ENCODE measurements around the gene MCC.

DNA sequence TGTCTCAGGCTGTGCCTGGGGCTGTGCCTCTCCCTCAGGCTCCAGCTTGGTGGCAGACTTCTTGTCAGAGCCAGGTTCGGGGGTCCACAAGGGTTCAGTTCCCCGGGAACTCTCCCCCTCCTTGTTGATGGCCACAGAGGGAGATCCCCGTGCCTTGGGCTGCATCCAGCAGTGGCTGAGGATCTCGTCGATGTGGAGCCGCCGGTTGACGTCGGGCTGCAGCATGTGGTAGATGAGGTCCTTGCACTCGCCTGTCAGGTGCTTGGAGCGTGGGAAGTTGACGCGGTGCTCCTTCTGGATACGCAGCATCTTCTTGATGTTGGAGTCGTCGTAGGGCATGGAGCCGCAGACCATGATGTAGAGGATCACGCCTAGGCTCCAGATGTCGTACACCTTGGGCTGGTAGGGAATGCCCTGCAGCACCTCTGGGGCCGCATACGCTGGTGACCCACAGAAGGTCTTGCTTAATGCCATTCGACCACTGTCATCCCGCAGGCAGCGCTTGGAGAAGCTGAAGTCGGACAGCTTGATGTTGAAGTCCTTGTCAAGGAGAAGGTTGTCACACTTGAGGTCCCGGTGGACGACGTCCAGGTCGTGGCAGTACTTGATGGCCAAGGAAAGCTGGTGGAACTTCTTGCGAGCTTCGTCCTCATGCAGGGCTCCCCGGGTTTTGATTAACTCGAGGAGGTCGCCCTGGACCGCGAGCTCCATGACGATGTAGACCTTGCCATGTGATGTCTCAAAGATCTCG, 54.2 kb downstream of the MCC start:
- TF ChIP-seq, protein P1, sequence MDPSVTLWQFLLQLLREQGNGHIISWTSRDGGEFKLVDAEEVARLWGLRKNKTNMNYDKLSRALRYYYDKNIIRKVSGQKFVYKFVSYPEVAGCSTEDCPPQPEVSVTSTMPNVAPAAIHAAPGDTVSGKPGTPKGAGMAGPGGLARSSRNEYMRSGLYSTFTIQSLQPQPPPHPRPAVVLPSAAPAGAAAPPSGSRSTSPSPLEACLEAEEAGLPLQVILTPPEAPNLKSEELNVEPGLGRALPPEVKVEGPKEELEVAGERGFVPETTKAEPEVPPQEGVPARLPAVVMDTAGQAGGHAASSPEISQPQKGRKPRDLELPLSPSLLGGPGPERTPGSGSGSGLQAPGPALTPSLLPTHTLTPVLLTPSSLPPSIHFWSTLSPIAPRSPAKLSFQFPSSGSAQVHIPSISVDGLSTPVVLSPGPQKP (IDR thresholded peaks at IDR 0.05; ENCODE audit: borderline replicate concordance, low read depth, low read length) = no peak
- TF ChIP-seq CEBPB (IDR thresholded peaks at IDR 0.05; ENCODE audit: low read depth, low read length) (no peak), RCOR1 (IDR thresholded peaks at IDR 0.05; ENCODE audit: insufficient replicate concordance, low read length) (no peak), FOS (IDR thresholded peaks at IDR 0.05; ENCODE audit: low read depth, low read length) (no peak), RFX5 (IDR thresholded peaks at IDR 0.05; ENCODE audit: low read depth, low read length) (no peak), POLR2A (IDR thresholded peaks at IDR 0.05; ENCODE audit: low read depth, low read length) (no peak)
- TF ChIP-seq, protein P2, sequence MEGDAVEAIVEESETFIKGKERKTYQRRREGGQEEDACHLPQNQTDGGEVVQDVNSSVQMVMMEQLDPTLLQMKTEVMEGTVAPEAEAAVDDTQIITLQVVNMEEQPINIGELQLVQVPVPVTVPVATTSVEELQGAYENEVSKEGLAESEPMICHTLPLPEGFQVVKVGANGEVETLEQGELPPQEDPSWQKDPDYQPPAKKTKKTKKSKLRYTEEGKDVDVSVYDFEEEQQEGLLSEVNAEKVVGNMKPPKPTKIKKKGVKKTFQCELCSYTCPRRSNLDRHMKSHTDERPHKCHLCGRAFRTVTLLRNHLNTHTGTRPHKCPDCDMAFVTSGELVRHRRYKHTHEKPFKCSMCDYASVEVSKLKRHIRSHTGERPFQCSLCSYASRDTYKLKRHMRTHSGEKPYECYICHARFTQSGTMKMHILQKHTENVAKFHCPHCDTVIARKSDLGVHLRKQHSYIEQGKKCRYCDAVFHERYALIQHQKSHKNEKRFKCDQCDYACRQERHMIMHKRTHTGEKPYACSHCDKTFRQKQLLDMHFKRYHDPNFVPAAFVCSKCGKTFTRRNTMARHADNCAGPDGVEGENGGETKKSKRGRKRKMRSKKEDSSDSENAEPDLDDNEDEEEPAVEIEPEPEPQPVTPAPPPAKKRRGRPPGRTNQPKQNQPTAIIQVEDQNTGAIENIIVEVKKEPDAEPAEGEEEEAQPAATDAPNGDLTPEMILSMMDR (conservative IDR thresholded peaks at IDR 0.05; ENCODE audit: low read depth, low read length) = no peak
